AG04449 (cell line): ENCODE measurements around the gene PRKCH.

Source experiments
- CTCF ChIA-PET: fragments of 350-600 bp; formaldehyde crosslinking; extraction: SDS; loops from one replicate; lab custom pipeline; 2021; ENCODE audit warnings: antibody characterized with exemption; lab: Yijun Ruan, JAX
- POLR2A ChIA-PET: fragments of 400-600, 350-600 bp; formaldehyde crosslinking; extraction: SDS; loops from one replicate; lab custom pipeline; 2020; ENCODE audit warnings: antibody characterized with exemption, inconsistent platforms; lab: Yijun Ruan, JAX
- DNase-seq: peaks from one replicate; pipeline ENCODE4 v3.0.0-alpha.2; 2010; ENCODE audit warnings: low read depth, low spot score
- H3K4me3 ChIP-seq: 2 replicates; pipeline ENCODE4 v1.5.1; 2011; ENCODE audit warnings: low read depth, mild to moderate bottlenecking, control low read depth, low read length
- TF ChIP-seq, protein P1 (sequence below): IDR thresholded peaks from one replicate; pipeline ENCODE4 v1.5.1; 2011; ENCODE audit warnings: mild to moderate bottlenecking, moderate library complexity, low read length, control low read depth, inconsistent platforms; ENCODE audit not compliant: insufficient read depth; ENCODE audit errors: missing control alignments

Gene PRKCH

DNA sequence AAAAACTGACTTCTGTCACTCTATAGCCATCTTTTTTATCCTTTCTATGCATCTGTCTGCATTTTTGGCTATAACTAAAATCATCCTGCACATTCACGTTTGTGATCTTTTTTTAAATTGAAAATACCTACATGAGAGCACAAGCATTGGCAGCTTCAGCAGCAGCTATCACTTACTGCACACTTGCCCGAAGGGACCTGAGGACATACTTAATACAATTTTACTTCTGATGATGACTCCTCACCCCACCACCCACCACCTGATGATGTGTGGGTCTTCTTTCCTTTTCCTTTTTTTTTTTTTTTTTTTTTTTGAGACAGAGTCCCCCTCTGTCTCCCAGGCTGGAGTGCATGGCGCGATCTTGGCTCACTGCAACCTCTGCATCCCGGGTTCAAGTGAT is 160.3 kb downstream of the PRKCH start:
- CTCF ChIA-PET, result interaction anchor here (0.9 kb wide), 1 partner anchor 9 kb away, joined by 3 read pairs; no protein-coding TSS in a partner anchor
- no peak for DNase-seq
- POLR2A ChIA-PET, result interaction anchor here (0.6 kb wide), 1 partner anchor 38 kb away, joined by 3 read pairs; no protein-coding TSS in a partner anchor
- no peak overlapping the region for H3K4me3 ChIP-seq
- TF ChIP-seq, protein P1, sequence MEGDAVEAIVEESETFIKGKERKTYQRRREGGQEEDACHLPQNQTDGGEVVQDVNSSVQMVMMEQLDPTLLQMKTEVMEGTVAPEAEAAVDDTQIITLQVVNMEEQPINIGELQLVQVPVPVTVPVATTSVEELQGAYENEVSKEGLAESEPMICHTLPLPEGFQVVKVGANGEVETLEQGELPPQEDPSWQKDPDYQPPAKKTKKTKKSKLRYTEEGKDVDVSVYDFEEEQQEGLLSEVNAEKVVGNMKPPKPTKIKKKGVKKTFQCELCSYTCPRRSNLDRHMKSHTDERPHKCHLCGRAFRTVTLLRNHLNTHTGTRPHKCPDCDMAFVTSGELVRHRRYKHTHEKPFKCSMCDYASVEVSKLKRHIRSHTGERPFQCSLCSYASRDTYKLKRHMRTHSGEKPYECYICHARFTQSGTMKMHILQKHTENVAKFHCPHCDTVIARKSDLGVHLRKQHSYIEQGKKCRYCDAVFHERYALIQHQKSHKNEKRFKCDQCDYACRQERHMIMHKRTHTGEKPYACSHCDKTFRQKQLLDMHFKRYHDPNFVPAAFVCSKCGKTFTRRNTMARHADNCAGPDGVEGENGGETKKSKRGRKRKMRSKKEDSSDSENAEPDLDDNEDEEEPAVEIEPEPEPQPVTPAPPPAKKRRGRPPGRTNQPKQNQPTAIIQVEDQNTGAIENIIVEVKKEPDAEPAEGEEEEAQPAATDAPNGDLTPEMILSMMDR, result no peak

DNA sequence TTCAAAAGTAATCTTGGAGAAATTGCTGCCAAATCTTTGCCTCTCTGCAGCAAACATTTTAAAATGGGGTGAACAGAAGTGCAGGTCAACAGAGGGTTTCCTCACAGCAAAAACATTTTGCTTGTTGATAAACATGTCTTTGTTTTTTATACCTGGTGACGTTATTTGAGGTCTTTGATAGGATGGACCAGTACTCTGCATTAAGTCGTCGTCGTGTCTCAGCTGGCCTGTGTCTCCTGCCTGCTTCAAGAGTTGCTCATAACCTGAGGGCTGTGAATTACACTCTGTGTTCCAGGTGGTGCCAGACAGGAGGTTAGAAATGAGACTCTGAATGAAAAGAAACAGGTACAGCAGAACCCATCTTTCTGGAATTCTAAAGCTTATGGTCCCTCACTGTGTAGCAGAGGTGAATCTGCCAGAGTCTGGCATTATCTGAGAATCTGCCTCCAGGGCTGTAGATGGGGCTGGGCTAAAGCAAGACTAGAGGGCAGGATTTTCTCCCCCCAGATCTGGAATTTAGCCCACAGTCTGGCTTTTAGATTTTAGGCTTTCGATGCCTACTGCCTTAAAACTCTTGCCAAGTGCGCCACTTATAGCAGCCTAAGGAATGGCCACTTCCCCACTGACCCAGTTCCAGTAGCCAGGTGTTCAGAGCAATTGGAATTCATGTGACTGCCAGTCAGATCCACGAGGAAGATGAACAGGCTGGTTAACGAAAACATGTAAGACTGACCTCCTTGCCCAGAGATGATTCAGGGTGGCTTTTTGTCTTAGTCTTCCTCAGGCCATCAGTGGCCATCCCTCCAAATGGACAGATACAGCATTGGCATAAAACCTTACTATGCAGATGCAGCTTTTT is 161.2 kb downstream of the PRKCH start:
- ChIA-PET CTCF (interaction anchor here (1.4 to 3.5 kb wide), 3 partner anchors 7 to 12 kb away, joined by 4 to 27 read pairs (median 6); no protein-coding TSS in a partner anchor), POLR2A (no interaction called here)
- no peak for DNase-seq
- TF ChIP-seq, protein P1, result no peak
- no peak overlapping the region for H3K4me3 ChIP-seq

- ChIA-PET POLR2A (no interaction called here), CTCF (interaction anchor here (1.4 to 3.5 kb wide), 3 partner anchors 8 to 13 kb away, joined by 4 to 27 read pairs (median 6); no protein-coding TSS in a partner anchor)
- DNase-seq, result no peak
- no peak overlapping the region for H3K4me3 ChIP-seq
- TF ChIP-seq, protein P1, result no peak
These were observed 162.1 kb downstream of the PRKCH start for GRCh38 chr14:61483476-61483875.

DNA sequence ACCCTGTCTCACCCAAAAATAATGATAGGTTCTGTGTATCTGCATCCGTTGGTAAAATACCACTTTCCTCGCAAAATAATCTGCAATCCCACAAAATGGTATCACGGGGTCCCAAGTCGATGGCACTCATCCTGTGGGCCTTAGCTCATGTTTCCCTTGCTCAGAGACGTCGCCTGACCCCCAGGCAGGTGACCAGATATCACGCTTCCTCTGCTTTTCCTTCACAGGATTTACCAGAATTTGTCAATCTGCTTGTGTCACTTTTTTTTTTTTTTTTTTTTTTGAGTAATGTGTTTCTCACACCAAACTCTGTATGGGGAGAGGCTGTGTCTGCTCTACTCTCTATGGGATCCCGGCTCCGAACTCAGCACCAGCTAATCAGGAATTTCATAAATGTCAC is 162.7 kb downstream of the PRKCH start:
- H3K4me3 ChIP-seq, result no peak overlapping the region
- no peak for DNase-seq
- TF ChIP-seq, protein P1, result no peak
- ChIA-PET POLR2A (no interaction called here), CTCF (interaction anchor here (1.8 to 3.5 kb wide), 2 partner anchors 9 to 14 kb away, joined by 6 to 27 read pairs; no protein-coding TSS in a partner anchor)

GRCh38 chr14:61484826-61485584 is 163.6 kb downstream of the PRKCH start:
- ChIA-PET CTCF (interaction anchor here (3.5 kb wide), 1 partner anchor 10 kb away, joined by 27 read pairs; no protein-coding TSS in a partner anchor), POLR2A (no interaction called here)

More at GRCh38 chr14:61484826-61485584, 163.6 kb downstream of the PRKCH start:
- TF ChIP-seq, protein P1, result no peak
- DNase-seq, result no peak
- no peak overlapping the region for H3K4me3 ChIP-seq
